Activated CD4-positive, alpha-beta T cell treated with anti-CD3 and anti-CD28 coated beads for 4 hours (primary cell): ENCODE data around the gene ZFAND2A.
"Not testable (repeated sequence)": the region's sequence is repeated elsewhere in the genome, so short reads cannot be mapped to it uniquely, and the experiment has no call there.

Experiments used
- DNase-seq, 2 donors: peaks; one replicate each; pipeline ENCODE4 v3.0.0-alpha.2; 2020

Gene ZFAND2A

GRCh38 chr7:1150400-1151002 lies 9.5 kb downstream of the ZFAND2A start:
- DNase-seq, result no peak

- DNase-seq, result no peak
Measured at GRCh38 chr7:1149351-1149794, 10.6 kb downstream of the ZFAND2A start.

GRCh38 chr7:1147873-1148272 lies 12.1 kb downstream of the ZFAND2A start:
- DNase-seq, result not testable (repeated sequence)

- DNase-seq, result no peak
Measured at GRCh38 chr7:1144269-1144771, 15.7 kb downstream of the ZFAND2A start.

- DNase-seq, result not testable (repeated sequence)
Measured at GRCh38 chr7:1143031-1143430, 17.0 kb downstream of the ZFAND2A start.

- no peak for DNase-seq
Measured at GRCh38 chr7:1142051-1142635, 17.9 kb downstream of the ZFAND2A start.

GRCh38 chr7:1141651-1142050 lies 18.3 kb downstream of the ZFAND2A start:
- no peak for DNase-seq

- no peak for DNase-seq
Measured at GRCh38 chr7:1140476-1141104, 19.4 kb downstream of the ZFAND2A start.

- DNase-seq, result no peak
Measured at GRCh38 chr7:1137517-1138167, 22.4 kb downstream of the ZFAND2A start.

- DNase-seq, result no peak
Measured at GRCh38 chr7:1136841-1137516, 23.0 kb downstream of the ZFAND2A start.

GRCh38 chr7:1134951-1135350 lies 25.0 kb downstream of the ZFAND2A start:
- no peak for DNase-seq

GRCh38 chr7:1131471-1132265 lies 28.3 kb downstream of the ZFAND2A start:
- DNase-seq, result no peak

- DNase-seq, result no peak
Measured at GRCh38 chr7:1130021-1130990, 29.7 kb downstream of the ZFAND2A start.

- no peak for DNase-seq
Measured at GRCh38 chr7:1129431-1129830, 30.6 kb downstream of the ZFAND2A start.

- DNase-seq, result no peak
Measured at GRCh38 chr7:1127001-1127400, 33.0 kb downstream of the ZFAND2A start.

GRCh38 chr7:1125603-1125969 lies 34.4 kb downstream of the ZFAND2A start:
- no peak for DNase-seq

- no peak for DNase-seq
Measured at GRCh38 chr7:1124816-1125602, 35.0 kb downstream of the ZFAND2A start.

GRCh38 chr7:1124164-1124563 lies 35.8 kb downstream of the ZFAND2A start:
- no peak for DNase-seq

- no peak for DNase-seq
Measured at GRCh38 chr7:1123715-1124114, 36.3 kb downstream of the ZFAND2A start.

- no peak for DNase-seq
Measured at GRCh38 chr7:1122832-1123501, 37.0 kb downstream of the ZFAND2A start.
